HepG2 (cell line): Measurements from ENCODE around the gene SMLR1.

Experiments
- EZH2 ChIP-seq: conservative IDR thresholded peaks from 2 replicates; pipeline ENCODE4 v1.6.1; 2012; ENCODE audit warnings: mild to moderate bottlenecking, low read depth, low read length, moderate library complexity
- HDAC6 ChIP-seq: fragments of 200-600 bp; sonication (generic); IDR thresholded peaks from 2 replicates; pipeline ENCODE4 v1.7.0; 2017; ENCODE audit warnings: mild to moderate bottlenecking, antibody characterized with exemption, low read length, low read depth
- IRF9 ChIP-seq: sonication (generic); formaldehyde crosslinking; IDR thresholded peaks from 2 replicates; pipeline ENCODE4 v1.8.0; 2022; ENCODE audit warnings: missing genetic modification reagents, mild to moderate bottlenecking, borderline replicate concordance
- SP1 ChIP-seq, 2 experiments: fragments of 450-650 bp in 1 of 2; sonication (generic) in 1 of 2; formaldehyde crosslinking in 1 of 2; IDR thresholded peaks; 2 replicates each; pipeline versions ENCODE4 v1.4.0 to v1.6.1; 2016 to 2020; ENCODE audit warnings: missing genetic modification reagents in 1 of 2
- ZBTB34 ChIP-seq: sonication (generic); formaldehyde crosslinking; IDR thresholded peaks from 2 replicates; pipeline ENCODE4 v1.8.0; 2022; ENCODE audit warnings: mild to moderate bottlenecking, missing genetic modification reagents
- ZNF12 ChIP-seq: sonication (generic); formaldehyde crosslinking; IDR thresholded peaks from 2 replicates; pipeline ENCODE4 v1.5.0; 2020; ENCODE audit warnings: missing genetic modification reagents

DNA sequence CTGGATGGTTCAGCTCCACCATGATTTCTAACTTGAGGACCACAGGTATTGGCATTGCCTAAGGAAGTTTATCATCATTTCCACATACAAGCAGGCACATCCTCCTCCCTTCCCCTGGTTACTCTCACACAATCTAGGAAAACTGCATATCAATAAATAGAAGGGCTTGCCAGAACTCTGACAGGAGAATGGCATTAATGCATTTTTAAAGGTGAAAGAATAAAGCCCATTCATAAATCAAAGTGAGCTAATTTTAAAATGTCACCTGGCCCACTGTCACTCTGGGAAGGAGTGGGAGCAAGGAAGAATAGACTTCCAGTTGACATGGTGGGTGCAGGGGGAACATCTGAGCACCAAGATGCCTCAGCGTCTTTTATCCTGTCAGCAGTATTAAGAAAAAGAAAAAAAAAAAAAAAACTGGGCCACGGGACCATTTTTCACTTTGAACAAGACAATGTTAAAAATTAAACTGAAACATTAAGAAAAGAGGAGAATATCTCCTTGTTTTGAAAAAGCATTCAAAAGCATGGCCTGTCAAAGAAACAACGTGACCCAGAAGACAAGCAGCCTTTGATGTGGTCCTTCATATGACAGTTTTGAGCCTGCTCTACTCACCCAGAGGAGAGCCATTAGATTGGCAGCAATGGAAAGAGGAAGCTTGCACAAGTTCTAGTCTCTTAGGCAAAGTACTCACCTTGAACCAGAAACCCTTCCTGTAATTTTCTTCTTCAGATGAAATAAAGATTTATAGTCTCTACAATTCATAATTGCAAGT lies 39.3 kb upstream of the SMLR1 start:
- TF ChIP-seq ZNF12, result no peak
- no peak for TF ChIP-seq IRF9 (CRISPR knock-in tag)
- TF ChIP-seq EZH2, result no peak
- no peak for TF ChIP-seq ZBTB34
- no peak for TF ChIP-seq HDAC6
- no peak for TF ChIP-seq SP1 (IDR thresholded peaks at IDR 0.05)
- TF ChIP-seq SP1 (CRISPR knock-in tag; IDR thresholded peaks at IDR 0.05), result no peak
